ENCODE results near the gene RNF112.

The RNF112 gene

GRCh38 chr17:19372011-19372370, 39.0 kb upstream of the RNF112 start:
- Mint-ChIP-seq H3K4me1 (peaks cover 34% of the 10 kb centered on the region), H3K27ac (no peak overlapping the region), H3K4me3 (no peak overlapping the region), H3K9me3 (no peaks in the 10 kb centered on the region), H3K27me3 (ENCODE audit: low read depth, poor library complexity) (no peaks in the 10 kb centered on the region), H3K36me3 (ENCODE audit: low read depth) (no peaks in the 10 kb centered on the region)
- TF ChIP-seq CTCF (IDR thresholded peaks at IDR 0.05), result no peak
- no peak for DNase-seq

- Mint-ChIP-seq H3K27ac (no peak overlapping the region), H3K4me3 (no peak overlapping the region)
These were observed 38.6 kb upstream of the RNF112 start for GRCh38 chr17:19372439-19372838.

DNA sequence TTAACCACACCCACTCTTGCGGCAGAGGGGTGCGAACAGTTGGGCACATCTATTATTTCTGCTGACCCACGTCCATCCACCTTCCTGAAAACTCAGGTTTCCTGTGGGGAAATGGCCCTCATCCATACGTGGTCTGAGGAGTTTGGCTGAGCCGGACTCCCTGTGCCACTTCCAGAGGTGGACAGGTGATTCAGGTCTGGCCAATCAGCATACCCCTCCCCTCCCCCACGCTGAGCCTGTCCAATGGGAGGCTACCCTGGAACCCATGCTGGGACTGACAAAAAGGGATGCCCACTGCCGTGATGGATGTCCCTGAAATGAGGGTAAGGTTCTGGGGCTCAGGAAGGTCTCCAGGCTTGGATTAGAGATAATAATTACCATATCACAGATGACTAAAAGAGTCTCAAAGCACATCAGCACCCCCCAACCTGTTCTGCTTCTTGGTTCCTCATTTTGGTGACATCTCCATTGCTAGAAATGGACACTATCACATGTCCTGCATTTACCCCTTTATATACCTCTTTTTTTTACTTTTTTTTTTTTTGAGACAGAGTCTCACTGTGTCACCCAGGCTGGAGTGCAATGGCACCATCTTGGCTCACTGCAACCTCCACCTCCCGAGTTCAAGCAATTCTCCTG, 38.0 kb upstream of the RNF112 start:
- Mint-ChIP-seq H3K27me3 (ENCODE audit: low read depth, poor library complexity) (no peaks in the 10 kb centered on the region), H3K36me3 (ENCODE audit: low read depth) (no peaks in the 10 kb centered on the region), H3K4me3 (no peak overlapping the region), H3K9me3 (no peaks in the 10 kb centered on the region), H3K27ac (no peak overlapping the region), H3K4me1 (peaks cover 37% of the 10 kb centered on the region)
- no peak for TF ChIP-seq CTCF (IDR thresholded peaks at IDR 0.05)
- DNase-seq, result no peak

More at GRCh38 chr17:19372439-19372838, 38.6 kb upstream of the RNF112 start:
- Mint-ChIP-seq H3K36me3 (ENCODE audit: low read depth) (no peaks in the 10 kb centered on the region), H3K27me3 (ENCODE audit: low read depth, poor library complexity) (no peaks in the 10 kb centered on the region), H3K9me3 (no peaks in the 10 kb centered on the region), H3K4me1 (peaks cover 37% of the 10 kb centered on the region)
- no peak for DNase-seq
- TF ChIP-seq CTCF (IDR thresholded peaks at IDR 0.05), result no peak

GRCh38 chr17:19374136-19374535, 36.9 kb upstream of the RNF112 start:
- H3K4me1 Mint-ChIP-seq, result peaks cover 39% of the 10 kb centered on the region
- no peaks in the 10 kb centered on the region for H3K9me3 Mint-ChIP-seq
- H3K27me3 Mint-ChIP-seq (ENCODE audit: low read depth, poor library complexity), result no peaks in the 10 kb centered on the region
- TF ChIP-seq CTCF (IDR thresholded peaks at IDR 0.05), result no peak
- DNase-seq, result no peak
- peaks cover under 1% of the 10 kb centered on the region for H3K36me3 Mint-ChIP-seq (ENCODE audit: low read depth)
- no peak overlapping the region for H3K4me3 Mint-ChIP-seq
- H3K27ac Mint-ChIP-seq, result no peak overlapping the region

DNA sequence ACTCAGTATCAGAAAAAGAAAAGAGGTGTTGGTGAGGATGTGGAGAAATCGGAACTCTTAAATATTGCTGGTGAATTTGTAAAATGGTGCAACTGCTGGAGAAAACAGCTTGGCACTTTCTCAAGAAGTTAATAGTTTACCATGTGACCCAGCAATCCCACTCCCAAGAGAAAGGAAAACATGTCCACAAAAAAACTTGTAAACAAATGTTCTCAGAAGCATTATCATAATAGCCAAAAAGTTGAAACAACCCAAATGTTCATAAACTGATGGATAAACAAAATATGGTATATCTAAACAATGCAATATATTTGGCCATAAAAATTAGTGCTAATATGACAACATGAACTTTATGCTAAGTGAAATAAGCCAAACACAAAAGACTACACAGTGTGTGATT, 35.3 kb upstream of the RNF112 start:
- peaks cover 16% of the 10 kb centered on the region for H3K36me3 Mint-ChIP-seq (ENCODE audit: low read depth)
- no peaks in the 10 kb centered on the region for H3K9me3 Mint-ChIP-seq
- peaks cover 45% of the 10 kb centered on the region for H3K4me1 Mint-ChIP-seq
- H3K27me3 Mint-ChIP-seq (ENCODE audit: low read depth, poor library complexity), result no peaks in the 10 kb centered on the region
- H3K27ac Mint-ChIP-seq, result peak overlapping the region; percentile 78
- no peak for DNase-seq
- peak overlapping the region; percentile 71 for H3K4me3 Mint-ChIP-seq
- TF ChIP-seq CTCF (IDR thresholded peaks at IDR 0.05), result no peak

GRCh38 chr17:19376811-19377210, 34.2 kb upstream of the RNF112 start:
- no peak for DNase-seq
- no peak for TF ChIP-seq CTCF (IDR thresholded peaks at IDR 0.05)
- peaks cover 43% of the 10 kb centered on the region for H3K4me1 Mint-ChIP-seq
- H3K27ac Mint-ChIP-seq, result peak overlapping the region; percentile 100
- H3K4me3 Mint-ChIP-seq, result peak overlapping the region; percentile 93
- peaks cover 22% of the 10 kb centered on the region for H3K36me3 Mint-ChIP-seq (ENCODE audit: low read depth)
- H3K27me3 Mint-ChIP-seq (ENCODE audit: low read depth, poor library complexity), result no peaks in the 10 kb centered on the region
- H3K9me3 Mint-ChIP-seq, result no peaks in the 10 kb centered on the region

All from nephron progenitor cell (in vitro differentiated cells).